ENCODE data around the gene ZC3H7B.
"Not testable (repeated sequence)": the region's sequence is repeated elsewhere in the genome, so short reads cannot be mapped to it uniquely, and the experiment has no call there.

The ZC3H7B gene

DNA sequence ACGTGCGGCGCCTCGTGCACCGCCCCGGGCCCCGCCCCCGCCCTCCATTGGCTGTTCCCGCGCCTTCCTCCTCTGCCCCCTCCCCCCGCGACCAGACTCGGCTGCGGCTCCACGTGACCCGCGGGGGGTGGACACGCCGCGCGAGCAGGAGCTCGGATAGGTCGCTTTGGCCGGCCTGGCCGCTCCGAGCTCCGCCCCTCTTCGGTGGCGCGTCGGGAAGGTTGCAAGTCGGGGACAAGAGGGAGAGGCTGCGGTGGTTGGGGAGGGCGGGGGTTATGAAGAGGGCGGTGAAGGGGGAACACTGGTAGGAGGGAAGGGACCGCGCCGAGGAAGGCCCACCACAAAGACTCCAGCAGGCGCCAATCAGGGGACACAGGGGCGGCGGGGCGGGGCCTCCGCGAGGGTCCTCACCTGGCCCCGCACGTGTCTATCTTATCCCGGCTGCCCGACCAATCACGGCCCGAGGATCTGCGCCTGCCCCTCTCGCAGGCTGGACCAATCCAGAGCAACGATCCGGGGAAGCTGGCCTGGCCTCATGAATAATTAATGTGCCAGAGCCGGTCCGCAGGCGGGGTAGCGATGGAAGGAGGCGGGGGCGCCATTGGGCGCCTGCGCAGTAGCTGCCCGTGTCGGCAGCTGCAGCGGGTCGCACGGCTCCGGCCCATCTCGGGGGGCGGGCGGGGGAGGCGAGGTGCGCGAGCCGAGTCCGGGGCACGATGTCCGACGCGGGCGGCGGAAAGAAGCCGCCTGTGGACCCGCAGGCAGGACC lies 80.2 kb downstream of the ZC3H7B start, which contains the start of gene TEF:
TEF (plus strand) TSS at position 614 of the 769 bp plus-strand sequence; CDS start at position 717, 103 bp downstream.
- peak; percentile 92 to 98 for DNase-seq (ENCODE audit: low read depth in 1 of 2, low spot score in 1 of 2)

DNA sequence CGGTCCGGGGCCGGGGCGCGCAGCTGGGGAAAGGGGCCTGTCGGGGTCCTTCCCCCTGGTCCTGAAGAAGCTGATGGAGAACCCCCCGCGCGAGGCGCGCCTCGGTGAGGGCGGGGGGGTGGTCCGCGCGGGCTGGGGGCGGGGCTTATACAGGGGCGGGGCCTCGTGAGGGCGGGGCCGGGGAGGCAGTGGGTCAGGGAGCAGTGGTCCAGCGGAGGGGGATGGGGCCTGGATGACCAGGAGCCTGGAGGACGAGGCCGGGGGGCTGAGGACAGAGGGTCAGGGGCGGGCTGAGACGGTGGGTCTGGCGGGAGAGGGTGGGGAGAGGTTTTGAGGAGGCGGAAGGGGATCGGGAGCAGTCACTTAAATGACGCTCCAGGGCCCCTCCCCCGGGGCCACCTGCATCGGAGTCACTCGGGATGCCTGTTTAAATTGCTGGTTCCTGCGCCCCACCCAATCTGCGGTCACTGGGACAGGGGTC lies 80.8 kb downstream of the ZC3H7B start:
- peak; percentile 24 to 47 for DNase-seq (ENCODE audit: low read depth in 1 of 2, low spot score in 1 of 2)

DNA sequence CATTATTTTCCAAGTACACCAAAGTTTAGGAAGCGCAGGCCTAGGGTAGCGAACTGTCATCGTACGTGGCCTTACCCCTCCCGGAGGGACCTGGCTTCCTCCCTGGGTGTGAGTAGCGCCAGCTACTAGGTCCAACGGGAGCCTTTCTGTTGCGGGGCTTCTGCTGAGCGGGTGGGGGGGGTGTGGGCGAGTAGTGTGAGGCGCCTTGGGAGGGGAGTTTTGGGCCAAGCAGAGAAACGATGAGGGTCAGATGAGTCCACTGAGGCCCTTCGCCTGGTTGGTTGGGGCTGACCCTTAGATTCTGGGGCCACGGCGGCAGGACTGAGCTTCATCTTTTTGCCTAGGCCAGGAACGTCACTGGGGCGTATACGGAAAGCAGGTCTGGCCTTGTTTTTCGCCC lies 81.3 kb downstream of the ZC3H7B start:
- peak in 1 of 2 donors; percentile 9 for DNase-seq (ENCODE audit: low read depth in 1 of 2, low spot score in 1 of 2)

DNA sequence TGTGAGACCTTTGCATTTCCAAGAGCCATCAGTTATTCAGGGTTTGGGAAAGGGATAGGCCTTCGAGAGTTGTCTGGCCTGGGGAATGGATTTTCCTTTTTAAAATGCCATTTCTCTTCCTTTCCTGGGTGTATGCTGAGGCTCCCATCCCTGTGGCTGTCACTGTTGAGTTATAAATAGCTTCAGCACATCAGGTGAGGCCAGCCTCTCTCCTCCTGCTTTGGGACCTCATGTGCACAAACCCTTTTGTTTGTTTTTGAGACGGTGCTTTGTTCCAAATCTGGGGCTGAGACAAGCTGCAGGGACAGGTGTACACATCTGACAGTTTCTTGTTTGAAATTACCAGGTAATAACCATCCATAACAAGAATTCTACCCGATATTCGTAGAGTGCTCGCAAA lies 81.8 kb downstream of the ZC3H7B start:
- DNase-seq (ENCODE audit: low read depth in 1 of 2, low spot score in 1 of 2), result no peak

DNA sequence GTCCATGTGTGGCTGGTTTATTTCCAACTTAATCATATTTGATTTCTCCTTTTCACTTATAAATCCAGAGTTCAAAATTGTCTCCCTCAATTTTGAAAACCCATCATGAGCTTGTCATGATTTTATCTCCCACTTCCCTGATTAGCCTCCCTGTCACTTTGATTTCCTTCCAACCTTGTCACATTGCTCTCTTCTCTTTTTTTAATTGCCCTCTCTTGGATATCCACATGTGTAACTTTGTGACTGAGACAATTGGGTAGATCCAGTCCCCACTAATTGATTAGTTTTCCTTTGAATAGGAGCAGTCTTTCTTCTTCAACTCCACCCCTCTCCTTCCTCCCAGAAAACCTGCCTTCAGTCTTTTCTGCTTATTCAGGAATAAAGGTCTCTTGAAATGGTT lies 82.8 kb downstream of the ZC3H7B start:
- DNase-seq (ENCODE audit: low read depth in 1 of 2, low spot score in 1 of 2), result no peak

DNA sequence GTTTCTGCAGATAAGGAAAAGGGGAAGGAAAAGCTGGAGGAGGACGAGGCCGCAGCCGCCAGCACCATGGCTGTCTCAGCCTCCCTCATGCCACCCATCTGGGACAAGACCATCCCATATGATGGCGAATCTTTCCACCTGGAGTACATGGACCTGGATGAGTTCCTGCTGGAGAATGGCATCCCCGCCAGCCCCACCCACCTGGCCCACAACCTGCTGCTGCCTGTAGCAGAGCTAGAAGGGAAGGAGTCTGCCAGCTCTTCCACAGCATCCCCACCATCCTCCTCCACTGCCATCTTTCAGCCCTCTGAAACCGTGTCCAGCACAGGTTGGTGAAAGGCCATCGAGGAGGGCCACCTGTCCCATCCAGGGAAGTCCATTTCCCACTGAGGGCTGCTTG lies 86.0 kb downstream of the ZC3H7B start:
- DNase-seq (ENCODE audit: low read depth in 1 of 2, low spot score in 1 of 2), result no peak

DNA sequence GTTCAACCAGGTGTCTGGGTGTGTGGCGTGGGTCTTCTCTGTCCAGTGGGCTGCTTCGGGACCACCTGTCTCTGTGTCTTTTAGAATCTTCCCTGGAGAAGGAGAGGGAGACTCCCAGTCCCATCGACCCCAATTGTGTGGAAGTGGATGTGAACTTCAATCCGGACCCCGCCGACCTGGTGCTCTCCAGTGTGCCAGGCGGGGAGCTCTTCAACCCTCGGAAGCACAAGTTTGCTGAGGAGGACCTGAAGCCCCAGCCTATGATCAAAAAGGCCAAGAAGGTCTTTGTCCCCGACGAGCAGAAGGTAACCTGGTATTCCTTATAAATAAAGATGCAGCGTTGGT lies 92.7 kb downstream of the ZC3H7B start:
- DNase-seq (ENCODE audit: low read depth in 1 of 2, low spot score in 1 of 2), result no peak

DNA sequence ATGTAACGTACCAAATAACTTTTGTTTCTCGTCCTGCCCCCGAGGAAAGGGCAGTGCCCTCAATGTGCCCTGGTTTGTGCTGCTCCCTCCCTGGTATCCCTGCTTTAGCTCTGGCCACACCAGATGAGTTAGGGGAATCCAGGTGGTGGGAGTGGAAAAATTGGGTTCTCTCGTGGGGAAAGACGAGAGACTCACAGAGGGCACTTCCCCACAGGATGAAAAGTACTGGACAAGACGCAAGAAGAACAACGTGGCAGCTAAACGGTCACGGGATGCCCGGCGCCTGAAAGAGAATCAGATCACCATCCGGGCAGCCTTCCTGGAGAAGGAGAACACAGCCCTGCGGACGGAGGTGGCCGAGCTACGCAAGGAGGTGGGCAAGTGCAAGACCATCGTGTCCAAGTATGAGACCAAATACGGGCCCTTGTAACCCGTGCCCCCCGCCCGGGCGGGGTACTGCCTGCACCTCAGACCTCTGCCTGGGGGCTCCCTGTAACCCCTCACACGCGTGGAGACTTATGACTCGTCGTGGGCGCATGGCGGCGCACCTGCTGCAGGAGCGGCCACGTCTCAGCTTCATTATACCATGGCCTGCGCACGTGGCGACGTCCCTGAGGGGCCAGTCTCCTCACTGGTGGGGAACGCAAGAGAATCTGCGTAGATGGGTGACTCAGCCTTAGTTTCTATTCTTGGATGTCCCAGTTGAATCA lies 94.4 kb downstream of the ZC3H7B start:
- DNase-seq (ENCODE audit: low read depth in 1 of 2, low spot score in 1 of 2), result no peak

DNA sequence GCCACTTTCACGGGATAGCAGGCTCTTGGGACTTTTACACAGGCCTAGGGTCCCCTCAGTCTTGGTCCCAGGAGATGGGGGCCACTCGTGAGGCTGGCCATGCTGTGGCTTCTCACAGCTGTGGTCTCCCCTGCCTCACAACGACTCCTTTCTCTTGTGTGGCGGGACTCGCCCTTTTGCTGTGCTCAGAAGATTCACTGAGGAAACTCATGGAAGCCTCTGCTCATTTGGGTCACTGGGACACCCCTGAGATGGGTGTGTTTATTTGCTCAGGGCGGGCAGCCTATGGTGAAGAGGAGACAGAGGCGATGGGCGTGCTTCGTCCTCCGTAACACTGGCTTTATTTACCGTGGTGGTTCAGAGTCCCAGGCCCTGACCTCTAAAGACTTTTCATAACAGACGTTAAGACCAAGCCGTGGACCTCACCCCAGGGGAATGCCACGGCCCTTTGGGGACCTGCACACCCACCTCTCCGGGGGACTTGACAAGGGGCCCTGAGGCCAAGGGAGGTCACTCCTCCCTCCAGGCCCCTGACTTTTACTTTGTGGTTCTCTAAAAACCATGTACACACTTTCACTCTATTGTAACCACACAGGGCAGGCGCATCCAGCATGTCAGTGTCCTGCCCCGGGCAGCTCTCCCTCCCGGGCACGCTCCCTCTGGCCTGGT lies 96.0 kb downstream of the ZC3H7B start:
- DNase-seq (ENCODE audit: low read depth in 1 of 2, low spot score in 1 of 2), result no peak

DNA sequence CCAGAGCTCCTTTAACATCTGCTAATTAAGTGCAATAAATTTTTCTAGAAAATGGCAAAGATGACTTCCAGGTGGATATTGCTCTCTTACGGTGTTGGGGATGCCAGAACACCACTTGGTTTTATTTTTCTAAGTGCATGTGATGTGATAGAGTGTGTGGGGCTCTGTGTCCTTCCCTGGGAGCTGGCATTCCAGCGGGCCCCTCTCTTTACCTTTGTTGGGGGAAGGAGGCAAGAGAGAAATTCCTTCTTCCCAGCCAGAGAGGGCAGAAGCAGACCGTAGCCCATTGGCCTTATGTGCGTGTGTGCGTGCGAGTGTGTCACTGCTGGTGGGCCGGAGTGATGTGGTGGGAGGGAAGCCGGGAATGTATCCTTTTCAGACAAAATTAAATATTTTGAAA lies 97.6 kb downstream of the ZC3H7B start:
- DNase-seq (ENCODE audit: low read depth in 1 of 2, low spot score in 1 of 2), result no peak

DNA sequence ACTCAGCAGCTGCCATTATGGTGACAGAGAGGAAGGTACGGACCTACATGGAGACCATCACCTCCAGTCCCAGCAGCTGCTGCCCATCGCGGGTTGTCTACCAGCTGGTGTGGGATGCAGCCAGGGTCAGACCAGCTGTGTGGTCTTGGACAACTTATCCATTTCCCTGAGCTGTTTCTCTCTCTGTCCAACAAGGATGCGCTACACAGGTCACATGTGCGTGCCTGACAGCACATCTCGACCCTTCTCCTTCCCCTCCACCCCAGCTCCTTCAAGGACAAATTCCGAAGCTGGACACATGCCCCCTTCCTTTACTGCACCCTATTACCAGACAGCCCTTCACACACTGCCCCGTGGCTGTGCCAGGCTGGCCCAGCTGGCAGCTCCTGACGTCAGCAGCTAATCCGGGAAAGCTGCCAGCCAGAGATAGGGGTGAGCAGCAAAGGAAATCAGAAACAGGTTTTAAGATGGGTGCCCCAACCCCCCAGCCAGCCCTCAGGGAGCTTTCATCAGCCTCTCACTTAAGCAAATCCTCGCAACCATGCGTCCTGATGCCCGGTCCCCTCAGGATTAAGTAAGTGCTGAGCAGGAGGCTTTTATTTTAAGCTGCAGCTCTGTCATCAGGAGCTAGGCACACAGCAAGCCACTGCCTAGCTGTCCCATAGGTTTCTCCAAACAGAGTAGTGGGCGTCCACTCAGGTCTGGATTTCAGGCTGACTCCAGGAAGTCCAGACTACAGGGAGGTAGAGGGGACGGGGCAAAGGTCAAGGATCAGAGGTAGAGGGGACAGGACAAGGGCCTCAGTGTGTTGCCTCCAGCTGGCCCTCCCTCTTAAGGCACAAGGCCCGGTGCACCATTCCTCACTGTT lies 100.7 kb downstream of the ZC3H7B start:
- DNase-seq (ENCODE audit: low read depth in 1 of 2, low spot score in 1 of 2), result no peak

DNA sequence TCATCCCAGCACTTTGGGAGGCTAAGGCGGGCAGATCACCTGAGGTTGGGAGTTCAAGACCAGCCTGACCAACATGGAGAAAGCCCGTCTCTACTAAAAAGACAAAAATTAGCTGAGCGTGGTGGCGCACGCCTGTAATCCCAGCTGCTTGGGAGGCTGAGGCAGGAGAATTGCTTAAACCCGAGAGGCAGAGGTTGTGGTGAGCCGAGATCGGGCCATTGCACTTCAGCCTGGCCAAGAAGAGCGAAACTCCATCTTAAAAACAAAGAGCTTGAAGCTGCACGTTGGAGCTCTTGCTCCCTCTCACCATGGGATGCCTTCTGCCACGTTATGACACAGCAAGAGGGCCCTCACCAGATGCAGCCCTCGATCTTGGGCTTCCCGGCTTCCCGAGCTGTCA lies 101.5 kb downstream of the ZC3H7B start:
- not testable (repeated sequence) for DNase-seq (ENCODE audit: low read depth in 1 of 2, low spot score in 1 of 2)

DNA sequence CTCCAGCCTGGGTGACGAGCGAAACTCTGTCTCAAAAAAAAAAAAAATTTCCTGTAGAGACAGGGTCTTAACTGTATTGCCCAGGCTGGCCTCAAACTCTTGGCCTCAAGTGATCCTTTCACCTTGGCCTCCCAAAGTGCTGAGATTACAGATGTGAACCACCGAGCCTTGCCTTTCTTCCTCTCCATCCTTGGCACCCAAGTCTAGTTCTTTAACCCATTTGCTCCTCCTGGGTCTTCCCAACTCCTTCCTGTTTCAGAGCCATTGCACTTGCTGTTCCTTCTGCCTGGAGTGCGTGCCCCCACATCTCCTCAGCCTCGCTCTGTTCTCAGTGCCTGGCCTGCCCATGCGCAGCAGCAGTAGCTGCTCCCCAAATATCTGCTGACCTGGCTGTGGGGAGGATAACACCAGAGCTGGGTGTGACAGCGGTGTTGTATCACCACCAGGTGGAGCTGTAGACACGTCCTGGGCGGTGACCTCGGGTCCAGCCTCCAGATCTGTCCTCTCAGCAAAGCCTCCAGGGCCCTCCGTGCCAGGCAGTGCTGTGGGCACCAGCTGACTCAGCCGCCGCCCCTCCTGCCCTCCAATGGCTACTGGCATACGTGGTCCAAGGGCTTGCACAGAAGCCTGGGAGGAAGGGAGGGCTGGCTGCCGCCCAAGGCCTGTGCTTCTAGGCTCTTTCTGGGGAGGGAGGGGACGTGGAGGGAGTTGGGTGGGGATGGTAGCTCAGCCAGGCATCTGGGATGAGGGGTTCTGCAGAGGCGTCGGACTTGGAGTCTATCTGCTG lies 102.4 kb downstream of the ZC3H7B start:
- DNase-seq (ENCODE audit: low read depth in 1 of 2, low spot score in 1 of 2), result peak; percentile 60 to 69

DNA sequence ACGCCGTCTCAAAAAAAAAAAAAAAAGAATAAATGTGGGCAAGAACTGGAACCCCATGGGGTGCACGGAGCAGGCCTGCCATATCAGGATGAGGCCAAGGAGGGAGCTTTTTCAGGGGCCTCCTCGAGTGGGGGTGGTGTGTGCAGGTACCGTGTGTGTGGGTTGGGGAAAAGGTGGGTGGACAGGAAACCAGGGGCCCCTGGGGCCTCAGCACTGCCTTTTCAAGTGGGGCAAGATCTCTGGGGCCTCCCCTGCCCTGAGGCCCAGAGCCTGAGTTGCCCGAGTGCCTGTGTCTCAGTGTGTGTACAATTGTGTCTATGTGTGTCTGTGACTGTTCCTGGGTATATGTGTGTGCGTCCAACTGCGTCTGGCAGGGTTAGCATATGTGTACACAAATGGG lies 104.3 kb downstream of the ZC3H7B start:
- DNase-seq (ENCODE audit: low read depth in 1 of 2, low spot score in 1 of 2), result no peak

DNA sequence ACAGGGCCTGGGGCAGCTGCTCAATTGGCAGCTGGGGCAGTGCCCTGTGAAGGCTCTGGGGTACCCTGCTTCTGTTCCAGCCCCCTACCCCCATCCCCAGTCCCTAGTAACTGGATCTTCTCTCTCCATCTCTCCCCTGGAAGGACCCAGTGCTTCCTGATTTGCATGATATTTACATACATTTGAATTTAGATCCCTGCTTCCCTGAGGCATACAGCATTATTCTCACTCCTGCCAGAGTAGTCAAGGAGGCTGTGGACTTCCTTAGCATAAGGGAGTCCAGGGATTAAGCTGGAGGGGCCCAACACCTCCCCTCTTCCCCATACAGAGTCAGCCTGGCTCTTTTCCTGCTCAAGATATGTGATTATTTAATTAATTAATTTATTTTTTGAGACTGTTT lies 105.1 kb downstream of the ZC3H7B start:
- no peak for DNase-seq (ENCODE audit: low read depth in 1 of 2, low spot score in 1 of 2)

DNA sequence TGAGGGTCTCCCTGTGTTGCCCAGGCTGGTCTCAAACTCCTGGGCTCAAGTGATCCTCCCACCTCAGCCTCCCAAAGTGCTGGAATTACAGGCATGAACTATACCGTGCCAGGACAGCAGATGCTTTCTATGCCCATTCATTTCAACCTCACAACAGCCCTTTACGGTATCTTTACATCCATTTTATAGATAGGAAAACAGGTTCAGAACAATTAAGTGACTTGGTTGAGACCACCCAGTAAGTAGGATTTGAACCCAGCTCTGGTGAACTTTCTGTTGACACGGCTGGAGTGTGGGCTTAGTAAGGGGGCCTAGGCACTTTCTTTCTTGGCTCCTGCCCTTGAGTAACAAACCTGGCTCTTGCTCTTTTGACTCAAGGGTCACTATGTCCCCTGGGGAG lies 106.1 kb downstream of the ZC3H7B start:
- no peak for DNase-seq (ENCODE audit: low read depth in 1 of 2, low spot score in 1 of 2)

DNA sequence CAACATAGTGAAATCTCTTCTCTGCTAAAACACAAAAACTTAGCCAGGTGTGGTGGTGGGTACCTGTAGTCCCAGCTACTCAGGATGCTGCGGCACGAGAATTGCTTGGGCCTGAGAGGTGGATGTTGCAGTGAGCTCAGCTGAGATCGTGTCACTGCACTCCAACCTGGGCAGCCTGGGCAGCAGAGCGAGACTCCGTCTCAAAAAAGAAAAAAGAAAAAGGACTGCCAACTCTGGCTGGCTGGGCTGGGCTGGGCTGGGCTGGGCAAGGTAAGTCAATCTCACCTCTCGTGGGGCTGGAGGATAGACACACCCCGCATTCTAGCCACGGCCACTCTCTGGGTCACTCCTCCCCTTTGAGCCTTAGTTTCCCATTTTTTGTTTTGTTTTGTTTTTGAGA lies 107.3 kb downstream of the ZC3H7B start:
- no peak for DNase-seq (ENCODE audit: low read depth in 1 of 2, low spot score in 1 of 2)

Data from activated T-helper 1 cell treated with anti-CD3 and anti-CD28 coated beads, Interleukin-2, amount 50 U/mL, for 16 hours (primary cell).